ENCODE results near the gene SLC22A16.

SLC22A16 gene

DNA sequence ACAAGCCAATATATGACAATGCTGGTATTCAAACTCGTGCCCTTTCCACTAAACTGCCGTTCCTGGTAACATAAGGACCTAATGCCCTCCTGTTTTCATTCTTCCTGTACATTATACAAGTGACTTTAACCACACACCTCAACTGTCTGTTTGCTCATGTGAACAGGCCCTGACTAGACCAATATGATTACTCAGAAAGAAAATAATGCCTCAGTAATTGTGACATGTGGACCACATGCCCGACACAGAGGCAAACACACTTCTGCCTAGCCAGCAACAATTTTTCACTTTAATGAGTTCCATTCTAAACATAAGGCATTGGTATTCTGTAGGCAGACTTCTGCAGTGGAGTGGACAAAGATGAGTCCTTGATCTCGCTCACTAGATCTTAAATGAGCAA is 30.0 kb downstream of the SLC22A16 start:
- DNase-seq, result no peak

DNA sequence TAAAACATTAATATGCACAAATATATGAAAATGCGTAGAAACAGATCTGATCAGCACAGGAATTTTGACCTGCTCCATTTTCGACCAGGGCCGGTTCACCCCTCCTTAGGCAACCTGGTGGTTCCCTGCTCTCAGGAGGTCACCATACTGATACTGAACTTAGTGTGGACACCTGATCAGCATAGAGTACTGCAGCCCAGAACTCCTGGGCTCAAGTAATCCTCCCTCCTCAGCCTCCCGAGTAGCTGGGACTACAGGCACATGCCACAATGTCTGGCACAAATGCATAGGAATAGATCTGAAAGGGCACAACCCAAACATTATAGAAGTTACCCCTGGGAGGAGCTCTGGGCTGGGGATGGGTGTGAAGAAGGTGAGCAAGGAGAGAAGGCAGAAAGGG is 36.4 kb downstream of the SLC22A16 start:
- no peak for DNase-seq

DNA sequence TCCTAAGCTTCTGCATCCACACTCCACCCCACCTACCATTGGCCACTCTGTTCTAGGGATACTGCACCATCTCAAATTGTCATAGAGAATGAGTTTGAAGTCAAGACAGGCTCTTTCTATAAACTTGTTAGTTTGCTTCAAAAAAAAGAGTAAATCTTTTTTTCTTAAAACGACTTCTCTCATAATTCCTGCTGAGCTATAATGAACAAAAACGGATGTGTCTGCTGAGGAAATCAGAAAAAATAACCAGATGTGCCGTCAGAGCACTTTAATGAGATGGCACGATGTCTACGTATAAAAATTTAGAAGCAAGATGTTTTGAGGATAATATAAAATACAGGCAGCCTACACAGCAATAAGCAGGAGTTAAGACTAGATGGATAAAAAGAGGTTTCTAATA is 37.1 kb downstream of the SLC22A16 start:
- no peak for DNase-seq

DNA sequence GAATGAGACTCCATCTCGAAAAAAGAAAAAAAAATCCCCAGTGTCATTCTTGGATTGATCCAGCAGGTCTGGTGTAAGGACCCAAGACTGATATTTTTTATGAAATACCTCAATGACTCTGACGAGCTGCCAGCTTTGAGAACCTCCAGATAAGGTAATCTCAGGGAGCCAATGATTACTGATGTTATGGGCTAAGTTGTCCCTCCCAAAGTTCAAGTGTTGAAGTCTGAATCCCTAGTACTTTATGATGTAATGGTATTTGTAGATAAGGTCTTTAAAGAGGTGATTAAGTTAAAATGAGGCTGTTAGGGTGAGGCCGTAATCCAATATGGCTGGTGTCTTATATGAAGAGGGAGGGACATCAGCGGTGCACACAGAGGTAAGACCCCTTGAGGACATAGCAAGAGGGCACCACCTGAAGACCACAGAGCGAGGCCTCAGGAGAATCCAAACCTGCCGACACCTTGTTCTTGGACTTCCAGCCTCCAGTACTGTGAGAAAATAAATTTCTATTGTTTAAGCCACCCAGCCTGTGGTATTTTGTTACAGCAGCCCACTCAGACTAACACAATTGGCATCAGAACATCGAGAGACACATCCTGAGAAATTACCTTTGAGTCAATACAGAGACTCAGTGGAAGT is 41.3 kb downstream of the SLC22A16 start:
- DNase-seq, result no peak

DNA sequence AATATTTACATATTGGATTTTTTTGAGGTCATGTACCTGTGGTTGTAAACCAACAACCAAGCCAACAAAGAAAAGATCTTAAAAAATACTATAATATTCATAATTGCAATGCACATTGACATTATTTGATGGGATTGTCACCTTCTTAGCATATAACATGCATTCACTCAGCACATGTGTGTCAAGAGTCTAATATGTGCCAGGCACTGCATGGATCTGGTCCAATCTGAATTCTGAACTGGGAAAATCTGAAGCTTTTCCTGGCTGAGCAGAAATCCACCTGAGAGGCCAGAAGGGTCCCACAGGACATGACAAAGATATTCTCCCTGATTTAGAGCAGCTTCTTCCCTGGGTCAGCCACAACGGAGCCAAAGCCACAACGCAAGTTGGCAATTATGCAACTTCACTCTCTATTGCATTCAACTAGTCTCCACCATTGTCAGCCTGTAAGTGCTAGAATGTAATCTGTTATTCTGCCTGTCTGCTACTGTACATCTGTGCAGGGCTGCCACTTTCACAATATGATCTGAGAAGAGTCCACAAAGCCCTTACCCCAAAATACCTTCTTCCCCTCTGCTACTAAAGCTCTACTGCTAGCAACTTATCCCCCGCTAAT is 44.0 kb downstream of the SLC22A16 start:
- no peak for DNase-seq

DNA sequence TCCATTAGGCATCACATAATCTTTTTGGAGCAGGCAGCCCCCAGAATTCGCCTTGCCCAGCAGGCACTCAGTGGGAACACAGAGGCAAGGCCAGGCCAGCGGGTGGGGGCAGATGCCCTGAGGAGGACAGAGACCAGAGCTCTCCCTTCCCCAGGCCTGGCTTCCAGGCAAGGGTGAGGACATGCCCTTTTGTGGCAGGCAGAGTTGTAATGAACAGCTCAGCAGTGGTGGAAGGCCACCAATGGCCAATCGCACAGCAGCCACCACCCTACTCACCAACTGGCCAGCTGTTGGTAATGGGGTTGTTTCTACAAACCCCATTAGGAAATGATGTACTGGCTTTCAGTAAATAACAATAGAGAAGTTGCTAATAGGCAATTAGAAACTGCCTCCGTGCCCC is 45.7 kb downstream of the SLC22A16 start:
- DNase-seq, result no peak

DNA sequence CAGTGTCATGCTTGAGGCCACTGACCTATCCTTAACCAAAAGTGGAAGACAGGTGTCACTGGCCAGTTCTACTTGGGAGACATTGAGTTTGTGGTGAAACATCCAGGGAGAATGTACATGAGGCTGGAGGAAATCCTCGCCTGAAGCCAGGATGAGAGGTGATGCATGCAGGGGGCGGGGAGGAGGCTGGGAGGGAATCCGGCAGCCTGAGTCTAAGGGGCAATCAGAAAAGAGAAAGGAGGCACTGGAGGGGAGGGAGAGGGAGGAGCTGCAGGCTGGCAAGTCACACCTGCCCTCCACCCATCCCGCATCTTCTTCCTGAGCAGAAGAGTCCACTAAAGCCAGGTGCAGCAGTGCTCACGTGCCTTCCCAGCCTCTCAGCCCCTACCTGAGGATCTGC is 46.2 kb downstream of the SLC22A16 start:
- DNase-seq, result no peak

DNA sequence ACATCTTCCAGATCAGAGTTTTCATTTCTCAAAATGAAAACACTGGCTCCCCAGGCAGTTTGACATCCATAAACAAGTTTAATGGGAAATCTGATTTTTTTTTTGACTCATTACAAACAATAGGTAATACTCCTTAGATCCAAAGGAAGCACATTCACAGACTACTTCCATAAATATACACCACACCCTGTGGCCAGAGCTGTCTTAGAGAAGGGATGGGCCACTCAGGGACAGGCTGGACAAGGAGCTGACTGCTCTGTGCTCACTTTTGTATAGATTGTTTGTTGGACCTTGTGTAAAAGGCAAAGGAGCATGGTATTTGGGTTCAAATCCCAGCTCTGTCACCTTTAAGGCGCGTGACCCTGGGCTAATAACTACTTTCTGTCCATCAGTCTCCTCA is 48.3 kb downstream of the SLC22A16 start:
- no peak for DNase-seq

DNA sequence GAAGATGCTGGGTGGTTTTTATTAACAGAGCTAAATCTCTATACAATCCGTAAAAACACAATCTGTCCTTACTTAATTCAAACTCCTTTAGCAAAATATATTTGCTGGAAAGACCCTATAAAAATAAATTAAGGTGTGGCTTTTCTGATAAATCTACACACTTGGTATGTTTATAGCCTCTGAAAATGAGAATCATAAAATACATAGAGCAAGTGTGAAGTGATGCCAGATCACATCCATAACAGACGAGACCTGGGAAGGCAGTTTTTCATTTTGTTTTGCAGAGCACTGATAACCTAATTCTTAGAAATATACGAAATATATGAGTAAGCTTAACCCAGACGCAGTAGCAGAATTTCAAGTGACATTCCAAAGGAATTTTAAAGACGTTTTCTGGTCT is 50.6 kb downstream of the SLC22A16 start:
- DNase-seq, result no peak

DNA sequence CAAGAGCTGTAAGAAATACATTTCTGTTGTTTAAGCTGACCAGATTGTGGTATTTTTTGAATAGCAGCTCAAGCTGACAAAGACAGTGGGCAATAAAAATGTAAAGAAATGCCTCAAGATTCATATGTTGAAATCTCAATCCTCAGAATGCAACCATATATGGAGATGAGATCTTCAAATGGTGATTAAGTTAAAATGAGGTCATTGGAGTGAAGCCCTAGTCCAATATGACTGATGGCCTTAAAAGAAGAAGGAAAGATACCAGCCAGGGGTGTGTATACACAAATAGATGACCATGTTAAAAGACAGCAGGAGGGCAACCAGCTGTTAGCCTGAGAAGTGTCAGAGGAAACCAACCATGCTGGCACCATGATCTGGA is 54.0 kb downstream of the SLC22A16 start:
- no peak for DNase-seq

DNA sequence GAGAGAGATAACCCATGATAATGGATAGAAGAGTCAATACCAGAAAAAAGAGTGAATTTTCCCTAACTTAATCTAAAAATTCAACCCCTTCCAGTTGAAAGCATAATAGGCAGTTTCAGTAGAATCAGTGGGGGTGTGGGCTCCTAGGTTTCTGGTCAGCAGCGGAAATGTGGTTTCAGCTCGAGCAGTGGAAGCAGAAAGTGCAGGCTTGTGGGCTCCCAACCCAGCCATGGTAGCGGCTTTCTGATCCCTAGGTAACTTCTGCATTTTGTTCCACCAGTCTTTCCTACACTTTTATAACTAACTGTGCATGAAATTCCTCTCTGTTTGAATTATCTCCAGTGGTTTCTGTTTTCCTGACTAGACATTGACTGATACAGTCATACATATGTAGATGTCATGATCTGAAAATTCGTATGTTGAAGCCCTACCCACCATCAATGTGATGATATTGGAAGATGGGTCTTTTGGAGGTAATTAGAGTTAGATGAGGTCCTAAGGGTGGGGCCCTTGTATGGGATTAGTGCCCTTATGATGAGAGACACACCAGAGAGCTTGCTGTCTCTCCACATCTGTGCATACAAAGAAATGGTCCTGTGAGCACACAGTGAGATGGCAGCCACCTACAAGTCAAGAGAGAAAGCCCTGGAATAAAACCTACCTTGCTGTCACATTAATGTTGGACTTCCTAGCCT is 54.5 kb downstream of the SLC22A16 start:
- no peak for DNase-seq

DNA sequence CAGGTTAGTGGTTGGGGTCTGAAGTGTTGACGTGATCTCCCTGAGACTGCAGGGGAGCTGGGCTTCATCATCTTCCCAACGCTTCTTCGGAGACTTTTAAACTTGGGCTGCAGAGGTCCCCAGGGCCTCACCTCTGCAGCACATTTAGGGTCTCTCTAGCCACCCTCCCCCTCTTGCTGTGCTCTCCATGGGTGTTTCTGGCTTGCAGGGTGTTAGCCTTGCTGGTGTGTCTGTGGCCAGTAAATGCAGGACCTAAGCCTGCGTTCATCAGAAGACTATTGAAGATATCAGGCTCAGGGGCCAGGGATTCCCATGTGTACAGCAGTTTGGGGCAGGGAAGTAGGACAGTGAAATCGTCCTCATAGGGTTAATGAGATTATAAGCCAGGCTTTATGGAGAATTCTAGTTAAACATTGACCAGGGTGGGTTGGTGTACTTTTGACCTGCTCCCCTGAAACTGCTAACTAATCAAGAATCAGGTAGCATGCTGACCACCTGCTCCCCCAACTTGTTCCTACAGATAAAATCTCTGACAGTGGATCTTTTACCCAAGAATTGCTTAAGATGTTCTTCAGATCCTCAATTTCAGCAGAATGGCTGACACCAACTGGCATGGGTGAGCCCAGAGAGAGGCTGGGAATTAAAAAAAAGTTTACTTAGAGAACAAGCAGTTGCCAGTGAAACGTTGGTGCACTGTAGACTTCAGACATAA is 57.2 kb downstream of the SLC22A16 start:
- no peak for DNase-seq

DNA sequence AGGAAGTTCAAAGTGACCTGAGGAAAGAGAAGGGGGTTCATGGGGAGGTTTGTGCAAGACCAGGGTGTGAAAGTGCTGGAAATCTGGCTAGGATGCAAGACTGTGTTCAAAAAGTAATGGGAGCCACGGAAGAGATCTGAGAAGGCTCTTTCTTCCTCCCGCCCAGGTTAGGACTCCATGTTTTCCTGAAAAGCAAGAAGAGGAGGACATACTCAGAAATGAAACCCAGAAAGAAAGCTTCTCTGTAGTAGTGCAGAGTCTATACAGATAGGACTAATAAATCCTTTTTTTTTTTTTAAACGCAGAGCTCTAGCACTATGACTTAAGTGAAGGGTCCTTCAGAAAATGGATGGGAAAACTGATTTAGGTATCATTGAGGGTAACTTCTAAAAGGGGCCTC is 57.8 kb downstream of the SLC22A16 start:
- DNase-seq, result no peak

DNA sequence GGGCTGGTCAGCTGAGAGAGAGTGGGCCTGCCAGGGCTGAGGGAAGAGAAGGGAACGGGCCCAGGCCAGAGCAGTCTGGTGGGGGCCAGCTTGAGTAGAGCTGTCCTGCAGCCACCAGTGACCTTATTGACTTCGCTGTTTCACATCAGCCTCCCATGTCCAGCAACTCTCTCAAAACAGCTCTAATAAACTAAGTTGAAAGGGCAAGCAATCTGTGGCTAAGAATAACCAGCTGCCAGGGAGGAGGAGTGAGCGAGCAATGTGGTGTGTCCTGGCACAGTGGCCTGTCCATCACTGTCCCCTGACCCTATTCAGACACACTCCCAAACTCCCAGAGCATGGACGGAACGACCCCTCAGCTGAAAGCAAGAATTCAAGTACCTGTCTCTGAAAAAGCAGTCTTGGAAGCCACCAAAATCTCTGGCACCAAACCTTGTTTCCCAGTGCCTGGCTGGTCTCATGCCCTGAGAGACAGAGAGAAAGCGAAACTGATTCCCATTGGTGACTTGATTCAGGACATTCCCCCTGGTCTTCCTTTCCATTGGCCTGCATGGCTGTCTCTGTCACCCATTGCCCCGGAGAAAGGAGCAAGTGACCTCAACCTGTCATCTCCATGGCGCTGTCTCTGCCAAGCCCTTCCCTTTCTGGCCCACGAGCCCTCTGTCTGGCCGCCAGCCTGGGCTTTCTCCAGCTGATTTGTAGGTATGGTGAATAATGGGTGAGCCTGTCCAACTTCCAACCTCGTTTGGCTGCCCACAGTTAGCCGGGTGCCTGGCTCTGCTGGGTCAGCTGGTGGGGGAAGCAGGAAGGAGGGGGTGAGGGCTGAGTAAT is 61.1 kb downstream of the SLC22A16 start, which contains the start of gene DDO:
Gene DDO, minus strand, starts transcription at position 490 of the 831 bp plus-strand sequence. CDS start 2,113 bp downstream, outside the sequence.
- DNase-seq, result no peak

DNA sequence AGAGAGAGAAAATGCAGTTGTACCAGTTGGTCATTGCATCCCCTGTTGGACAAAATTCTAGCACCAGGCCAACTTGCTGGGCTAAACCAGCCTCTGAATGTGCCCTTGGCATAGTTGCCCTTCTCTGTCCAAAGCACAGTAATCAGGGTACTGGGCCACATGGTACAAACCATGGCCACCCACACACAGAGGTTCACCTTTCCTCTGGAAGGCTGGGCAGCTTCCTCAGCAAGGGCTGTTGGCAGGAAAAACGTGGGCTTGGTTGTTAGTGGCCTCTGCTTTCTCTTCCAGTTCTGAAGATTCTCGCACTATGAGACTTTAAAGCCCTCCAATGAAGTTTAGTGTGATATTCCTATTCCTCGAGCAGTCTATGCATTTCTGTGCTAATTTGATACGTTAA is 61.7 kb downstream of the SLC22A16 start:
- DNase-seq, result no peak

DNA sequence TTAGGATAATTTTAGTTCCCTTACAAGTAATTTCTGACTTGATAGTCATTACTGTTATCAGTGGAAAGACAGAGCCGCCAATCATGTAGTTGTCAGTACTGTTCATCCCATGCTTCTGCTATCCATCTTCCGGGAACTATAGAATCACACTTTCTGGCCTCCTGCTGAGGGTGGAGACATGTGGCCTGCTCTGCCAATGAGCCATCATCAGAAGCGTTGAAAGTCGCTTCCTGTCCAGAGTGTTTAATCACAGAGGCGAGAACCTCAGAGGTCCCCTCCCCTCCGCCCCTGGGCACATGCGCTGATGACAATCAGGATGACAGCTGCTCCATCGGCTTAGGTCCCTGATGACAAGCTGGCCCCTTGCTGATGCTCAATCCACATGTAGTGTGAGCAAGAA is 64.1 kb downstream of the SLC22A16 start:
- DNase-seq, result no peak

DNA sequence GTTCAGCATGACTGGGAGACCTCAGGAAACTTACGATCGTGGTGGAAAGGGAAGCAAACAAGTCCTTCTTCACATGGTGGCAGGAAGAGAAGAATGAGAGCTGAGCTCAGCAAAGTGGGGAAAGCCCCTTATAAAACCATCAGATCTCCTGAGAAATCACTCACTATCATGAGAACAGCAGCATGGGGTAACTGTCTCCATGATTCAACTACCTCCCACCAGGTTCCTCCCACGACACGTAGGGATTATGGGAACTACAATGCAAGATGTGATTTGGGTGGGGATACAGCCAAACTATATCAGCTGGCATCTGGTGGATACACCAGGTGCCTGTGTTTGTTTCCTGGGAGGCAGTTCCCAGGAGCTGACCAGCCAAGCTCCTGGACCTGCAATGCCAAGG is 65.9 kb downstream of the SLC22A16 start:
- DNase-seq, result no peak

DNA sequence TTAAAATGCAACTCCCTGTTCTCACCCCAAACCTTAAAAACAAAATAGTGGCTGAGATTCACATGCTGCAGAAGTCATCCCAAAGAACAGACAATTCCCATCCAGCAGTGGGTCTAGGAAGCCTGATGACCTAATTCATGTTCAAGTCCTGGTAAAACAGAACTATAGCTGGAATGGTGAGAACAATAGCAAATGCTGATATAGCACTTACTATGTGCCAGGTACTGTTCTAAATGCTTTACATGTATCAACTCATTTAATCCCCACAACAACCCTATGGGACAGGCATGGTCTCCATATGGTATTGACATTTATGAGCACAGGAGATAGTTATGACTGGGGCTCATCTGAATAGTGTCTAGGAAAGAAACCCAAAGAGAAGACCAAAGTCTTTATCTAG is 66.6 kb downstream of the SLC22A16 start:
- no peak for DNase-seq

DNA sequence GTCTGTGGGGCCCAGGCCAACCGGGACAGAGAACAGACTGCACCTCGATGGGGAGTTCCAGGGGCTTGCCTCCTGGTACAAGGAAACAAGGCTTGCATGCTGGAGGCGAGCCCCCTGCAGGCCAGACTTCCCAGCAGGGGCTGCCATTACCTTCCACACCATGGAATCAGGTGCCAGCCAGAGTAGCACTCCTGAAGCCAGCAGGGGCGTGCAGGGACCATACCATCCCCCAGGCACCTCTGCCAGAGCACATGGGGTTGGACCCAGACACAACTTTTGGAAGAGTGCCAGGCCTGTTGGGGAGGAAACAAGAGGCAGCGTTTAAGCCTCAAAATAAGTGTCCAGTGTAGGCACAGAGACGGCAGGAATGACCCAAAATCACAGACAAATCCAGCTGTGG is 67.5 kb downstream of the SLC22A16 start:
- DNase-seq, result no peak

DNA sequence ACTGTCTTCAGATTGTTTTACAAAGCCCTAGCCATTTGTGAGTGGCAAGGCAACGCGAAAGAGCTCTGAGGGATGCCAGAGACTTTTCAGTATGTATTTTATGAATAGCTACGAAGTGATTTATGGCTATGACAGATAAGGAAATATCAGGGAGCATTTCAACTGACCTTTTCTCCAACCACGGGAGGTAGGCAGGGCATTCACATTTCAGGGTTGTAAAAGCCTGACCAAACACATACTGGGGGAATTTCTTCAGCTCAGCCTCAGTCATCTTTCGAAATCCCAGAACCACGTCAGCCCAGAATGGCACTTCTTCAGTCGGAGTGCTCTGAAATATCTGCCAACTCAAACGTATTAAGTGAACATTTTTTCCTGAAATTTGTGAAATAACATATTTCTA is 71.8 kb downstream of the SLC22A16 start:
- no peak for DNase-seq

DNA sequence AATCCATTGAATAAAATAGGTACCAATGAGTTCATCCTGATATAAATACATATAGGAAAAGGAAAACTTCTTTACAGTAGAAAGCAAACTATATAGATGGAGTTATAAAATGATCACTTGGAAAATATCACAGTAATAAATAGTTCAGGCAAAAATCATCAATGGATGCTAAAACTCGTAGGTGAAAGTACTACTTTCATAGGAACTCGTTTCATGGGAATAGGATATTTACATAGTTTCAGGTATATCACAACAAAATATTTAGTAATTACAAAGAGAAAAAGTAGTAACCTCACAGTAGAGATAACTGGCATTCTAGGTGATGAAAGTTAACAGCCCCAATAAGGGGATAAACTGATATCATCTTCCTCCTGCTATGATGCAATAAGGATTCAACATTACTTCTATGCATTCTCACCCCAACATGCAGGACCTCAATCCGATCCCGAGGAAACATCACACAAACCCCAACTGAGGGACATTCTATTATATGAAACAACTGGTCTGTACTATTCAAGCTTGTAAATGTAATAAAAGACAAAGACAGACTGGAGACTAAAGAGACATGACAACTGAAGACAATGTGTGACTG is 74.7 kb downstream of the SLC22A16 start:
- no peak for DNase-seq

DNA sequence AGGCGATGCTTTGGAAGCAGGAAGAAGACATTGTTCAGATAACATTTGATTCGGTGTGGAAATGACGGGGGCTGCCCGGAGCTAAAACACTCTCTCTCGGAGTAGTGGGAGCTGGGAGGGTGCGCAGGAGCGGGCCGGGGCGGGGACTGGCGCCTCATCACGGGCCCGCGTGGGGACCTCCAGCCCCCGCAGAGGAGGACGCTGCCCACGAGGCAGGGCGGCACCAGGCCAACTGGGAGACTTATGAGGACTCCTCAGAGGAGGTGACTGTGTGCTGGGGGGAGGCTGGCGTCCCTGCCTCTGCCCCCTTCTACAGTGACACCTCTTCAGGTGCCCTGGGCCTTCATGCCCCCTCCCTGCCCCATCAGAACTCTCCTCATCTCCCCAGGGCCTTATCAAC is 76.2 kb downstream of the SLC22A16 start:
- no peak for DNase-seq

Data from stimulated activated CD4-positive, alpha-beta T cell treated with anti-CD3 and anti-CD28 coated beads, Interleukin-2, amount 100 ng/mL, for 48 hours (primary cell).